ENCODE measurements around the gene NPTX1. TPM values are rescaled to one million over a fixed set of nuclear protein-coding genes. Genes with fewer than 3 reads are reported as not detected.

NPTX1 gene
- total and polyA plus RNA-seq, 2 of the 13 experiments (the other 11 are each of a cell fraction or from before 2014, with no cell fraction given) = 0.01 TPM; not detected in 1

DNA sequence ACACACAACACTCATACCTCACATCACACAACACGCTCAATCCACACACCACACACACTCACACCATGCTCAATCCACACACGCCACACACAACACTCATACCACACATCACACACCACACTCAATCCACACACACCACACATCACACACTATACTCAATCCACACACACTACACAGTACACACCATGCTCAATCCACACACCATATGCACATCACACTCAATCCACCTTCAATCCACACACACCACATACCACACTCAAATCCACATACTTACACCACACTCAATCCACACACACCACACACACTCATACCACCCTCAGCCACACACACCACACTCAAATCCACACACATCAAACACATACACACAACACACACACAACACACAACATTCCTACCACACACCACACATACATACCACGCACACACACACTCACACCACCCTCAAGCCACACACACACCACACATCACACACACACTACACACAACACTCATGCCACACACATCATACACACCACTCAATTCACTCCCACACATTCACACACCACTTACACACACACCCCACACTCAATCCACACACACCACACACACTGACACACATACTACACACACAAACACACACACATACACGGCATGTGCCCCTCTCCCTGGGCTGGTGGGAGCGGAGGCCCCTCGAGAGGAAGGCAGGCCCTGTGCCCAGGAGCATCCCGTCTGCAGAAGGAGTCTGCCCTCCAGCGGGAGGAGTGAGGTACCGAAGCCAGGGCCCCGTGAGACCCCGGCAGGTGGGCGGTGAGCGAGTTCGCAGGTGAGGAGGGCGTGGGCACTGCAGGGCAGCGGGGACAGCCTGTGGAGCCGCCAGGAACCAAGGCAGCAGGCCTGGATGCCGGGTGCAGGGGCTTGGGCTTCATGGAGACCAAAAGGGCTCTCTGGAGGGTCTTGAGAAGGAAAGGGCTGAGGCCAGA lies 35.1 kb upstream of the NPTX1 start:
- Histone ChIP-seq H3K27me3 (ENCODE audit: control insufficient read depth in 1 of 2, insufficient read depth in 2 of 2, low read length in 2 of 2) (peaks cover 0 to 70% of the 10 kb centered on the region in 2 experiments), H3K27ac (ENCODE audit: extremely low read length, insufficient read depth, low read length) (no peak overlapping the region), H3K4me2 (ENCODE audit: low read depth, low read length) (no peak overlapping the region), H3K79me2 (ENCODE audit: insufficient read depth, low read length) (no peaks in the 10 kb centered on the region), H3K36me3 (replicated peaks in 1 of 2; ENCODE audit: control insufficient read depth in 1 of 2, insufficient read depth in 2 of 2, low read length in 2 of 2) (no peaks in the 10 kb centered on the region), H4K20me1 (ENCODE audit: insufficient read depth, low read length) (no peaks in the 10 kb centered on the region), H3K4me1 (ENCODE audit: insufficient read depth, low read length) (no peaks in the 10 kb centered on the region), H3K9ac (ENCODE audit: insufficient read depth, low read depth, low read length) (no peak overlapping the region), H3K9me3 (ENCODE audit: low read length) (no peaks in the 10 kb centered on the region), H3K4me3 (replicated peaks in 1 of 3; ENCODE audit: insufficient read depth in 1 of 3, low read depth in 2 of 3, low read length in 3 of 3) (no peak overlapping the region), H2AFZ (ENCODE audit: low read length) (no peak overlapping the region)
- WGBS (ENCODE audit: low lambda C conversion rate) = 7% methylated on average over 18 of the region's 18 CpGs
- ATAC-seq (peak; percentile 78), DNase-seq (ENCODE audit: low spot score) (no peak), FAIRE-seq (peak; percentile 80)
- ChIA-PET POLR2A (no interaction called here), CTCF (ENCODE audit: low intra/inter-chr PET ratio, low total read pairs) (interaction anchor here (1.2 to 1.7 kb wide), 2 partner anchors 64 to 85 kb away, joined by 5 to 8 read pairs; no protein-coding TSS in a partner anchor)
- BruUV-seq (replicated peaks) = no TSS peak
- intact Hi-C loops (cut with micrococcal nuclease; ENCODE audit: unreplicated experiment) = loop anchor here (1.0 kb wide), 1 partner anchor 84 kb away; no protein-coding TSS in a partner anchor
- in situ Hi-C loops (cut with HindIII; ENCODE audit: extremely low pct_ligation_motif_present, low pct_unique_long_range_greater_than_20kb) = no loop called here
- 0 out of 2 replicates have a peak, but pooled peaks have one; percentile 38 for TF ChIP-seq MEIS1 (CRISPR knock-in tag; IDR thresholded peaks at IDR 0.05; ENCODE audit: borderline replicate concordance)
- TF ChIP-seq RBM22 (optimal IDR thresholded peaks at IDR 0.05; ENCODE audit: low read length) = no peak
- TF ChIP-seq ERF (CRISPR knock-in tag; IDR thresholded peaks at IDR 0.05) = no peak
- TF ChIP-seq SOX6 (IDR thresholded peaks at IDR 0.05) = no peak
- no peak for TF ChIP-seq SOX6 (CRISPR knock-in tag; IDR thresholded peaks at IDR 0.05)
- TF ChIP-seq, protein P1, sequence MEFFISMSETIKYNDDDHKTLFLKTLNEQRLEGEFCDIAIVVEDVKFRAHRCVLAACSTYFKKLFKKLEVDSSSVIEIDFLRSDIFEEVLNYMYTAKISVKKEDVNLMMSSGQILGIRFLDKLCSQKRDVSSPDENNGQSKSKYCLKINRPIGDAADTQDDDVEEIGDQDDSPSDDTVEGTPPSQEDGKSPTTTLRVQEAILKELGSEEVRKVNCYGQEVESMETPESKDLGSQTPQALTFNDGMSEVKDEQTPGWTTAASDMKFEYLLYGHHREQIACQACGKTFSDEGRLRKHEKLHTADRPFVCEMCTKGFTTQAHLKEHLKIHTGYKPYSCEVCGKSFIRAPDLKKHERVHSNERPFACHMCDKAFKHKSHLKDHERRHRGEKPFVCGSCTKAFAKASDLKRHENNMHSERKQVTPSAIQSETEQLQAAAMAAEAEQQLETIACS (CRISPR knock-in tag; IDR thresholded peaks at IDR 0.05) = no peak
- TF ChIP-seq SIX1 (CRISPR knock-in tag; IDR thresholded peaks at IDR 0.05; ENCODE audit: borderline replicate concordance) = no peak
- TF ChIP-seq IRF2 (CRISPR knock-in tag; IDR thresholded peaks at IDR 0.05) = no peak
- TF ChIP-seq CHCHD3 (CRISPR knock-in tag; IDR thresholded peaks at IDR 0.05) = no peak
- TF ChIP-seq, protein P2, sequence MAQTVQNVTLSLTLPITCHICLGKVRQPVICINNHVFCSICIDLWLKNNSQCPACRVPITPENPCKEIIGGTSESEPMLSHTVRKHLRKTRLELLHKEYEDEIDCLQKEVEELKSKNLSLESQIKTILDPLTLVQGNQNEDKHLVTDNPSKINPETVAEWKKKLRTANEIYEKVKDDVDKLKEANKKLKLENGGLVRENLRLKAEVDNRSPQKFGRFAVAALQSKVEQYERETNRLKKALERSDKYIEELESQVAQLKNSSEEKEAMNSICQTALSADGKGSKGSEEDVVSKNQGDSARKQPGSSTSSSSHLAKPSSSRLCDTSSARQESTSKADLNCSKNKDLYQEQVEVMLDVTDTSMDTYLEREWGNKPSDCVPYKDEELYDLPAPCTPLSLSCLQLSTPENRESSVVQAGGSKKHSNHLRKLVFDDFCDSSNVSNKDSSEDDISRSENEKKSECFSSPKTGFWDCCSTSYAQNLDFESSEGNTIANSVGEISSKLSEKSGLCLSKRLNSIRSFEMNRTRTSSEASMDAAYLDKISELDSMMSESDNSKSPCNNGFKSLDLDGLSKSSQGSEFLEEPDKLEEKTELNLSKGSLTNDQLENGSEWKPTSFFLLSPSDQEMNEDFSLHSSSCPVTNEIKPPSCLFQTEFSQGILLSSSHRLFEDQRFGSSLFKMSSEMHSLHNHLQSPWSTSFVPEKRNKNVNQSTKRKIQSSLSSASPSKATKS (CRISPR knock-in tag; IDR thresholded peaks at IDR 0.05) = no peak
- TF ChIP-seq HCFC1 (IDR thresholded peaks at IDR 0.05; ENCODE audit: low read depth, low read length) = no peak
- TF ChIP-seq ZNF282 (IDR thresholded peaks at IDR 0.05; ENCODE audit: partially characterized antibody) = no peak
- 0 out of 2 replicates have a peak, but pooled peaks have one; percentile 19 for TF ChIP-seq ZNF501 (CRISPR knock-in tag; IDR thresholded peaks at IDR 0.05)
- TF ChIP-seq, protein P3, sequence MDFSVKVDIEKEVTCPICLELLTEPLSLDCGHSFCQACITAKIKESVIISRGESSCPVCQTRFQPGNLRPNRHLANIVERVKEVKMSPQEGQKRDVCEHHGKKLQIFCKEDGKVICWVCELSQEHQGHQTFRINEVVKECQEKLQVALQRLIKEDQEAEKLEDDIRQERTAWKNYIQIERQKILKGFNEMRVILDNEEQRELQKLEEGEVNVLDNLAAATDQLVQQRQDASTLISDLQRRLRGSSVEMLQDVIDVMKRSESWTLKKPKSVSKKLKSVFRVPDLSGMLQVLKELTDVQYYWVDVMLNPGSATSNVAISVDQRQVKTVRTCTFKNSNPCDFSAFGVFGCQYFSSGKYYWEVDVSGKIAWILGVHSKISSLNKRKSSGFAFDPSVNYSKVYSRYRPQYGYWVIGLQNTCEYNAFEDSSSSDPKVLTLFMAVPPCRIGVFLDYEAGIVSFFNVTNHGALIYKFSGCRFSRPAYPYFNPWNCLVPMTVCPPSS (IDR thresholded peaks at IDR 0.05) = peak; percentile 13; the same call in 1 of the 2 replicates
- TF ChIP-seq NBN (conservative IDR thresholded peaks at IDR 0.05) = no peak
- TF ChIP-seq EED (CRISPR knock-in tag; IDR thresholded peaks at IDR 0.05) = 0 out of 2 replicates have a peak, but pooled peaks have one; percentile 32
- TF ChIP-seq, protein P4, sequence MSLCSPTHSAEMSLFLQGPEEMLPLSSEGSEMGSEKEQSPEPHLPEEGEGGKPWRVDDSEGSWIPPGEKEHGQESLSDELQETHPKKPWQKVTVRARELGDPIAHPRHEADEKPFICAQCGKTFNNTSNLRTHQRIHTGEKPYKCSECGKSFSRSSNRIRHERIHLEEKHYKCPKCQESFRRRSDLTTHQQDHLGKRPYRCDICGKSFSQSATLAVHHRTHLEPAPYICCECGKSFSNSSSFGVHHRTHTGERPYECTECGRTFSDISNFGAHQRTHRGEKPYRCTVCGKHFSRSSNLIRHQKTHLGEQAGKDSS (CRISPR knock-in tag; IDR thresholded peaks at IDR 0.05; ENCODE audit: borderline replicate concordance, low read depth) = no peak
- TF ChIP-seq ZNF883 (CRISPR knock-in tag; IDR thresholded peaks at IDR 0.05; ENCODE audit: not compliant biosample characterization) = peak; percentile 45
